Endothelial cell of umbilical vein (primary cell): ENCODE measurements around the gene KDM4C.

Experiments
- EZH2 ChIP-seq: IDR thresholded peaks from 2 replicates; pipeline ENCODE4 v1.6.1; 2012; ENCODE audit warnings: borderline replicate concordance, low read depth, mild to moderate bottlenecking, moderate library complexity, low read length, inconsistent platforms; ENCODE audit not compliant: severe bottlenecking
- JUN ChIP-seq: IDR thresholded peaks from 2 replicates; pipeline ENCODE4 v1.6.1; 2011; ENCODE audit warnings: borderline replicate concordance, low read depth; ENCODE audit not compliant: insufficient read length, insufficient read depth
- MYC ChIP-seq: IDR thresholded peaks from one replicate; pipeline ENCODE4 v1.6.1; 2011; ENCODE audit warnings: mild to moderate bottlenecking, low read depth, low read length
- POLR2A ChIP-seq: IDR thresholded peaks from 2 replicates; pipeline ENCODE4 v1.6.1; 2012; ENCODE audit warnings: low read depth, mild to moderate bottlenecking, control low read depth, low read length
- POLR2AphosphoS5 ChIP-seq: IDR thresholded peaks from 2 replicates; pipeline ENCODE4 v1.6.1; 2012; ENCODE audit warnings: low read depth, mild to moderate bottlenecking, control low read depth, low read length, moderate library complexity; ENCODE audit not compliant: insufficient read depth
- TF ChIP-seq, protein P1 (sequence below), 2 donors: IDR thresholded peaks; 1 replicate in 1 of 2; 2 replicates in 1 of 2; pipeline ENCODE4 v1.5.1; 2011; ENCODE audit warnings: low read length in 2 of 2, mild to moderate bottlenecking in 2 of 2, moderate library complexity in 2 of 2, control low read depth in 1 of 2, inconsistent platforms in 1 of 2, low read depth in 1 of 2; ENCODE audit not compliant: insufficient read depth in 1 of 2; ENCODE audit errors: extremely low read depth in 1 of 2
- TF ChIP-seq, protein P2 (sequence below): IDR thresholded peaks from 2 replicates; pipeline ENCODE4 v1.6.1; 2011; ENCODE audit not compliant: insufficient read depth, insufficient read length

DNA sequence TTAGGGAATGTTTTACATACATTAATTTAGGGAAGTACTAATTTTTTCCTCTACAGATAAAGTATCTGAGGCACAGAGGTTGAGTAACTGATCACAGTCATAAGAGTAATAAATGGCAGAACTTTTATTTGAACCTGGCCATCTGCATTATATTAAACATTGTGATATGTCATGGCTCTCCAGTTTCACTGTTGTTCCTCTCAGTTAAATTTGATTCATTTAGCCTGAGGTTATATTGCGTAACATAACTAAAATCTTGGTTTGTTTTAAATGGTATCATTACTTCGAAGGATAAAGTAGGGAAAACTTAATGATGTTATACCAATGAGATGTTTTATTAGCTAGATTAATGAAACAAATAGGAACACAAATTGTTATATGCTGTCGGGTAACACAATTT, 284.4 kb downstream of the KDM4C start:
- TF ChIP-seq, protein P1, sequence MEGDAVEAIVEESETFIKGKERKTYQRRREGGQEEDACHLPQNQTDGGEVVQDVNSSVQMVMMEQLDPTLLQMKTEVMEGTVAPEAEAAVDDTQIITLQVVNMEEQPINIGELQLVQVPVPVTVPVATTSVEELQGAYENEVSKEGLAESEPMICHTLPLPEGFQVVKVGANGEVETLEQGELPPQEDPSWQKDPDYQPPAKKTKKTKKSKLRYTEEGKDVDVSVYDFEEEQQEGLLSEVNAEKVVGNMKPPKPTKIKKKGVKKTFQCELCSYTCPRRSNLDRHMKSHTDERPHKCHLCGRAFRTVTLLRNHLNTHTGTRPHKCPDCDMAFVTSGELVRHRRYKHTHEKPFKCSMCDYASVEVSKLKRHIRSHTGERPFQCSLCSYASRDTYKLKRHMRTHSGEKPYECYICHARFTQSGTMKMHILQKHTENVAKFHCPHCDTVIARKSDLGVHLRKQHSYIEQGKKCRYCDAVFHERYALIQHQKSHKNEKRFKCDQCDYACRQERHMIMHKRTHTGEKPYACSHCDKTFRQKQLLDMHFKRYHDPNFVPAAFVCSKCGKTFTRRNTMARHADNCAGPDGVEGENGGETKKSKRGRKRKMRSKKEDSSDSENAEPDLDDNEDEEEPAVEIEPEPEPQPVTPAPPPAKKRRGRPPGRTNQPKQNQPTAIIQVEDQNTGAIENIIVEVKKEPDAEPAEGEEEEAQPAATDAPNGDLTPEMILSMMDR (IDR thresholded peaks at IDR 0.05; ENCODE audit: extremely low read depth in 1 of 2, insufficient read depth in 1 of 2, low read depth in 1 of 2, low read length in 2 of 2), result no peak
- TF ChIP-seq, protein P2, sequence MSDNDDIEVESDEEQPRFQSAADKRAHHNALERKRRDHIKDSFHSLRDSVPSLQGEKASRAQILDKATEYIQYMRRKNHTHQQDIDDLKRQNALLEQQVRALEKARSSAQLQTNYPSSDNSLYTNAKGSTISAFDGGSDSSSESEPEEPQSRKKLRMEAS, result no peak
- TF ChIP-seq JUN (no peak), POLR2A (no peak), EZH2 (no peak), MYC (no peak), POLR2AphosphoS5 (no peak)
